Endothelial cell of umbilical vein (primary cell): Measurements from ENCODE around the gene FGD5. TPM values are rescaled to one million over a fixed set of nuclear protein-coding genes. Genes with fewer than 3 reads are reported as not detected.

Experiments used
- BruUV-seq: library from RNA; stranded (reverse); fragments of 400-500 nt; replicated peaks from 2 replicates; lab custom pipeline; 2021; lab: Mats Ljungman, UMichigan
- CTCF ChIA-PET: fragments of 300-600, 350-600 bp; sonication (Branson Sonifier 250); formaldehyde crosslinking; loops from one replicate; lab custom pipeline; 2021; ENCODE audit warnings: antibody characterized with exemption, inconsistent platforms; lab: Charles Lee
- POLR2A ChIA-PET: fragments of 300-600, 350-600 bp; sonication (Branson Sonifier 250); formaldehyde crosslinking; loops from one replicate; lab custom pipeline; 2021; ENCODE audit warnings: antibody characterized with exemption, inconsistent platforms; lab: Charles Lee
- DNase-seq: peaks from one replicate; pipeline ENCODE4 v3.0.0-alpha.2; 2011; ENCODE audit warnings: low read depth, low spot score
- FAIRE-seq: peaks from 2 replicates; lab custom pipeline; 2011; peaks lifted over from hg19 to GRCh38; lab: Jason Lieb, UNC
- H2AFZ ChIP-seq: 2 replicates; pipeline ENCODE4 v1.6.0; 2012; ENCODE audit warnings: low read depth, low read length, control low read depth, inconsistent platforms
- H3K27ac ChIP-seq: 2 replicates; pipeline ENCODE4 v1.5.1; 2011; ENCODE audit warnings: low read depth, mild to moderate bottlenecking, control low read depth, low read length, moderate library complexity; ENCODE audit not compliant: insufficient read depth
- H3K27me3 ChIP-seq, 2 experiments: 2 replicates each; pipeline versions ENCODE4 v1.6.0 to v1.6.1; 2011; ENCODE audit warnings: low read length in 2 of 2, mixed read lengths in 1 of 2; ENCODE audit not compliant: control insufficient read depth in 2 of 2, insufficient read depth in 2 of 2
- H3K36me3 ChIP-seq, 2 experiments: 2 replicates in 1 of 2; 3 replicates in 1 of 2; pipeline ENCODE4 v1.5.1; 2011; ENCODE audit warnings: low read length in 2 of 2, mild to moderate bottlenecking in 1 of 2, moderate library complexity in 1 of 2; ENCODE audit not compliant: control insufficient read depth in 2 of 2, insufficient read depth in 2 of 2; ENCODE audit errors: extremely low read depth in 1 of 2
- H3K4me1 ChIP-seq: 3 replicates; pipeline ENCODE4 v1.5.1; 2011; ENCODE audit warnings: mild to moderate bottlenecking, low read length; ENCODE audit not compliant: control insufficient read depth, insufficient read depth; ENCODE audit errors: extremely low read depth
- H3K4me2 ChIP-seq: 2 replicates; pipeline ENCODE4 v1.6.1; 2011; ENCODE audit warnings: low read length, control low read depth, mixed read lengths; ENCODE audit not compliant: insufficient read depth
- H3K4me3 ChIP-seq, 3 experiments: fragments of 200-600 bp in 1 of 3; sonication (generic), shearing (Covaris generic) in 1 of 3; replicated peaks in 1 of 3; 2 replicates each; pipeline ENCODE4 v1.5.1; 2011 to 2016; ENCODE audit warnings: control low read depth in 3 of 3, low read length in 3 of 3, mild to moderate bottlenecking in 2 of 3, inconsistent platforms in 1 of 3, low read depth in 1 of 3, moderate library complexity in 1 of 3; ENCODE audit not compliant: insufficient read depth in 1 of 3
- H3K79me2 ChIP-seq: 2 replicates; pipeline ENCODE4 v1.6.0; 2012; ENCODE audit warnings: low read length, inconsistent platforms; ENCODE audit not compliant: control insufficient read depth, insufficient read depth
- H3K9ac ChIP-seq: replicated peaks from 2 replicates; pipeline ENCODE3; 2011; ENCODE audit warnings: low read length, control low read depth; ENCODE audit not compliant: insufficient read depth; ENCODE audit errors: extremely low read depth
- H3K9me1 ChIP-seq: replicated peaks from 3 replicates; pipeline ENCODE4 v1.6.0; 2011; ENCODE audit warnings: mild to moderate bottlenecking, low read length; ENCODE audit not compliant: control insufficient read depth, insufficient read depth; ENCODE audit errors: extremely low read depth
- H3K9me3 ChIP-seq: replicated peaks from 2 replicates; pipeline ENCODE4 v1.5.1; 2012; ENCODE audit warnings: low read length, inconsistent platforms; ENCODE audit not compliant: control insufficient read depth, insufficient read depth
- H4K20me1 ChIP-seq: replicated peaks from 2 replicates; pipeline ENCODE3; 2011; ENCODE audit warnings: mild to moderate bottlenecking, low read length; ENCODE audit not compliant: control insufficient read depth, insufficient read depth; ENCODE audit errors: extremely low read depth
- EZH2 ChIP-seq: IDR thresholded peaks from 2 replicates; pipeline ENCODE4 v1.6.1; 2012; ENCODE audit warnings: borderline replicate concordance, low read depth, mild to moderate bottlenecking, moderate library complexity, low read length, inconsistent platforms; ENCODE audit not compliant: severe bottlenecking
- FOS ChIP-seq: IDR thresholded peaks from 2 replicates; pipeline ENCODE4 v1.6.1; 2011; ENCODE audit warnings: mild to moderate bottlenecking, low read length, moderate library complexity, borderline replicate concordance; ENCODE audit not compliant: insufficient read depth
- GATA2 ChIP-seq: IDR thresholded peaks from 2 replicates; pipeline ENCODE4 v1.7.0; 2011; ENCODE audit warnings: low read depth, mild to moderate bottlenecking, moderate library complexity, mixed read lengths, low read length; ENCODE audit not compliant: insufficient read length, insufficient read depth
- JUN ChIP-seq: IDR thresholded peaks from 2 replicates; pipeline ENCODE4 v1.6.1; 2011; ENCODE audit warnings: borderline replicate concordance, low read depth; ENCODE audit not compliant: insufficient read length, insufficient read depth
- MAX ChIP-seq: IDR thresholded peaks from 2 replicates; pipeline ENCODE4 v1.6.1; 2011; ENCODE audit not compliant: insufficient read depth, insufficient read length
- MYC ChIP-seq: IDR thresholded peaks from one replicate; pipeline ENCODE4 v1.6.1; 2011; ENCODE audit warnings: mild to moderate bottlenecking, low read depth, low read length
- POLR2A ChIP-seq: IDR thresholded peaks from 2 replicates; pipeline ENCODE4 v1.6.1; 2012; ENCODE audit warnings: low read depth, mild to moderate bottlenecking, control low read depth, low read length
- POLR2AphosphoS5 ChIP-seq: IDR thresholded peaks from 2 replicates; pipeline ENCODE4 v1.6.1; 2012; ENCODE audit warnings: low read depth, mild to moderate bottlenecking, control low read depth, low read length, moderate library complexity; ENCODE audit not compliant: insufficient read depth
- dilution Hi-C: fragments of 300-500 bp; cut with MboI; formaldehyde crosslinking; loops from one replicate; pipeline ENCODE4 v1.15.0; 2019; ENCODE audit warnings: low sequenced_read_pairs; ENCODE audit not compliant: extremely low pct_ligation_motif_present
- intact Hi-C: fragments of 100-400 bp; cut with micrococcal nuclease; formaldehyde crosslinking; loops from one replicate; pipeline ENCODE4 v1.10.0; 2022
- polyA plus RNA-seq, 4 experiments: library from polyadenylated mRNA; depleted of rRNA in 3 of 4; stranded (reverse) in 3 of 4; unstranded in 1 of 4; fragments of >200 nt; gene quantifications; 2 replicates each; pipeline versions ENCODE4 v1.2.1 to v1.2.3, GENCODE V29; 2011 to 2012; ENCODE audit warnings: missing spikeins in 1 of 4
- total RNA-seq: library from RNA; stranded (reverse); gene quantifications from 2 replicates; pipeline ENCODE4 v1.2.3, GENCODE V29; 2021
- TF ChIP-seq, protein P1 (sequence below), 2 donors: IDR thresholded peaks; 1 replicate in 1 of 2; 2 replicates in 1 of 2; pipeline ENCODE4 v1.5.1; 2011; ENCODE audit warnings: low read length in 2 of 2, mild to moderate bottlenecking in 2 of 2, moderate library complexity in 2 of 2, control low read depth in 1 of 2, inconsistent platforms in 1 of 2, low read depth in 1 of 2; ENCODE audit not compliant: insufficient read depth in 1 of 2; ENCODE audit errors: extremely low read depth in 1 of 2

The FGD5 gene
- total and polyA plus RNA-seq, 2 donors (not counting 3 experiments of a cell fraction or from before 2014, with no cell fraction given): 49.6 to 134 TPM

DNA sequence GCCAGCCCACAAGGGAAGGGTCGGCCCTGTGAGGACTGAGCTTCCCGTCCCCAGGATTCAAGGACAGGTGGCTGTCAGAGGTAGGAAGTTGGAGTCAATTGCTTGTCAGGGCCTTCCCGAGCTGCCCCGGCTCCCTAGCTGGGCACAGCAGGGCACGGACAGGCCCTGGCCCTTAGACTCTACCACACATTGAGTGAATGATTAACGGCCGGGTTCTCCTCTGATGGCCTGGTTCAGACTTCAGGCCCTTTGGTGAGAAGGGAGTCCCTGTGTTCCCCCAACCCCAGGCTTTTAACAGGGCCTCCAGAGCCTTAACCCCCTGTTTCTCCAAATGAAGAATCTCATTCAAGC, 16.4 kb upstream of the FGD5 start:
- intact Hi-C loops (loop anchor here (10.0 kb wide), 2 partner anchors 242 to 368 kb away; no protein-coding TSS in a partner anchor), dilution Hi-C loops (no loop called here)
- Histone ChIP-seq H2AFZ (no peak overlapping the region), H3K4me2 (no peak overlapping the region), H3K27me3 (no peaks in the 10 kb centered on the region), H3K9ac (no peak overlapping the region), H3K36me3 (no peaks in the 10 kb centered on the region), H3K27ac (no peak overlapping the region), H3K4me3 (no peak overlapping the region), H3K79me2 (no peaks in the 10 kb centered on the region), H3K9me3 (no peaks in the 10 kb centered on the region), H4K20me1 (no peaks in the 10 kb centered on the region), H3K4me1 (peaks cover 44% of the 10 kb centered on the region), H3K9me1 (no peaks in the 10 kb centered on the region)
- no peak for DNase-seq
- ChIA-PET POLR2A (no interaction called here), CTCF (interaction anchor here (1.2 to 2.0 kb wide), 3 partner anchors 21 to 119 kb away, joined by 3 to 5 read pairs (median 3); no protein-coding TSS in a partner anchor)
- BruUV-seq: no TSS peak
- TF ChIP-seq MYC: no peak
- TF ChIP-seq POLR2AphosphoS5: no peak
- no peak for TF ChIP-seq POLR2A
- no peak for TF ChIP-seq GATA2
- TF ChIP-seq, protein P1, sequence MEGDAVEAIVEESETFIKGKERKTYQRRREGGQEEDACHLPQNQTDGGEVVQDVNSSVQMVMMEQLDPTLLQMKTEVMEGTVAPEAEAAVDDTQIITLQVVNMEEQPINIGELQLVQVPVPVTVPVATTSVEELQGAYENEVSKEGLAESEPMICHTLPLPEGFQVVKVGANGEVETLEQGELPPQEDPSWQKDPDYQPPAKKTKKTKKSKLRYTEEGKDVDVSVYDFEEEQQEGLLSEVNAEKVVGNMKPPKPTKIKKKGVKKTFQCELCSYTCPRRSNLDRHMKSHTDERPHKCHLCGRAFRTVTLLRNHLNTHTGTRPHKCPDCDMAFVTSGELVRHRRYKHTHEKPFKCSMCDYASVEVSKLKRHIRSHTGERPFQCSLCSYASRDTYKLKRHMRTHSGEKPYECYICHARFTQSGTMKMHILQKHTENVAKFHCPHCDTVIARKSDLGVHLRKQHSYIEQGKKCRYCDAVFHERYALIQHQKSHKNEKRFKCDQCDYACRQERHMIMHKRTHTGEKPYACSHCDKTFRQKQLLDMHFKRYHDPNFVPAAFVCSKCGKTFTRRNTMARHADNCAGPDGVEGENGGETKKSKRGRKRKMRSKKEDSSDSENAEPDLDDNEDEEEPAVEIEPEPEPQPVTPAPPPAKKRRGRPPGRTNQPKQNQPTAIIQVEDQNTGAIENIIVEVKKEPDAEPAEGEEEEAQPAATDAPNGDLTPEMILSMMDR (IDR thresholded peaks at IDR 0.05; ENCODE audit: extremely low read depth in 1 of 2, insufficient read depth in 1 of 2, low read depth in 1 of 2, low read length in 2 of 2): no peak
- no peak for TF ChIP-seq JUN
- no peak for TF ChIP-seq FOS
- TF ChIP-seq EZH2: no peak
- TF ChIP-seq MAX: no peak
- no peak for FAIRE-seq
